ENCODE results near the gene CSKMT.

The CSKMT gene

GRCh38 chr11:62715150-62716130 is 50.3 kb downstream of the CSKMT start:
- FAIRE-seq, result no peak
- DNase-seq (ENCODE audit: low spot score), result no peak

DNA sequence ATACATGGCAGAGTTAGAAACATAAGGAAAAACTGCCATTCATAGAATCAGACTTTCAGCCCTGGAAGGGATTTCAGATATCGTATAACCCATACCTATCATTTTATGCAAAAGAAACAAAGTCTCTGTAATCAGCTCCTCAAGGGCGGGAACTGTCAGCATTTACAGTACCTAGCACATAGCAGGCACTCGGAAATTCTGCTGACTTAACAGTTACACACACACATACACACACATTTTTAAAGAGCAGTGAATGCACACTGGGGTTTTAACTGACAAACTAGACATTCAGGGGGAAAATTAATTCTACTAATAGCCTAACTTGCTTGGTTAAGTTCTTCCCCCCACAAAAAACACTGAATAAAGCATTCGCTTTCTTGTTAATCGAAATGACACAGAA is 51.1 kb downstream of the CSKMT start:
- FAIRE-seq (no peak), DNase-seq (ENCODE audit: low spot score) (no peak)

DNA sequence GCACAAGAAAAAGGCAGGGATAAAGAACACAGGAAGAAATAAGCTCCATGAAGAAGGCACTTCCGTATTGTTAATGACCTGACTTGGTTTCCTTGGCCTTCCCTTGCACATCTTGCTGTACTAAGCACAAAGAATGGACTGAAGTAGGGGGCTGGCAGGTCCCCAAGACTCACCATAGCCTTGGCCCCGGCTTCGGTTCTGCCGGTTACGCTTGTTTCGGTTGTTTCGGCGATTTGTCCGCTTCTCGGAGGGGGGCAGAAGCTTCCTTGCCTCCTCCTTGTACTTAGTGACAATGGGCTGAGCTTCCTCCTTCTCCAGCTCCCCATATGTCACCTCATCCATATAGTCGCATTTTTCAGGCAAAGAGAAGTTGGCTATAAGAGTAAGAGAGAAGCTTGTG is 51.7 kb downstream of the CSKMT start:
- FAIRE-seq (no peak), DNase-seq (ENCODE audit: low spot score) (no peak)

Data from RCC 7860 (cell line).